ENCODE results near the gene ATAD3B.
A peak's percentile ranks its signal among the peaks of the same experiment; 100 is the strongest.
"Not testable (repeated sequence)": the region's sequence is repeated elsewhere in the genome, so short reads cannot be mapped to it uniquely, and the experiment has no call there.

Gene ATAD3B

GRCh38 chr1:1434131-1434823 is 37.3 kb upstream of the ATAD3B start:
- DNase-seq: no peak

GRCh38 chr1:1434824-1435105 is 36.8 kb upstream of the ATAD3B start:
- DNase-seq: no peak

GRCh38 chr1:1435106-1435903 is 36.3 kb upstream of the ATAD3B start, which contains the start of gene VWA1:
Gene VWA1 (plus strand): TSS chr1:1435690. CDS start chr1:1435749, 59 bp downstream.
- DNase-seq: peak; percentile 57

GRCh38 chr1:1435911-1436629 is 35.5 kb upstream of the ATAD3B start:
- DNase-seq: no peak

- no peak for DNase-seq
Observed at GRCh38 chr1:1436630-1437032, 34.9 kb upstream of the ATAD3B start.

- no peak for DNase-seq
Observed at GRCh38 chr1:1437033-1437903, 34.3 kb upstream of the ATAD3B start.

- no peak for DNase-seq
Observed at GRCh38 chr1:1437904-1438376, 33.6 kb upstream of the ATAD3B start.

GRCh38 chr1:1438531-1439381 is 32.8 kb upstream of the ATAD3B start:
- no peak for DNase-seq

GRCh38 chr1:1439546-1440261 is 31.9 kb upstream of the ATAD3B start:
- DNase-seq: no peak

- DNase-seq: no peak
Observed at GRCh38 chr1:1440262-1441001, 31.1 kb upstream of the ATAD3B start.

- peak; percentile 45 for DNase-seq
Observed at GRCh38 chr1:1441002-1441888, 30.3 kb upstream of the ATAD3B start.

GRCh38 chr1:1442069-1442770 is 29.3 kb upstream of the ATAD3B start:
- DNase-seq: no peak

GRCh38 chr1:1446631-1447030 is 24.9 kb upstream of the ATAD3B start:
- DNase-seq: not testable (repeated sequence)

- no peak for DNase-seq
Observed at GRCh38 chr1:1449099-1449739, 22.3 kb upstream of the ATAD3B start, which contains the start of gene ATAD3C. Gene ATAD3C (plus strand): TSS chr1:1449689. CDS start chr1:1450684, 995 bp downstream.

GRCh38 chr1:1450616-1451015 is 20.9 kb upstream of the ATAD3B start:
- not testable (repeated sequence) for DNase-seq

- DNase-seq: no peak
Observed at GRCh38 chr1:1451696-1452364, 19.7 kb upstream of the ATAD3B start.

- DNase-seq: not testable (repeated sequence)
Observed at GRCh38 chr1:1452365-1452739, 19.2 kb upstream of the ATAD3B start.

All from CD4-positive, alpha-beta T cell treated with Interferon gamma for 1 hour (primary cell).